Stimulated activated CD4-positive, alpha-beta T cell treated with anti-CD3 and anti-CD28 coated beads, Interleukin-15, amount 100 ng/mL, for 1 hour (primary cell): Measurements from ENCODE around the gene SLC26A8.
"Not testable (repeated sequence)": the region's sequence is repeated elsewhere in the genome, so short reads cannot be mapped to it uniquely, and the experiment has no call there.

Source experiments
- DNase-seq, 2 donors: peaks; one replicate each; pipeline ENCODE4 v3.0.0-alpha.2; 2020; ENCODE audit warnings: low read depth in 1 of 2, low spot score in 1 of 2

The SLC26A8 gene

GRCh38 chr6:36050947-36051710 lies 26.7 kb upstream of the SLC26A8 start:
- no peak for DNase-seq

- no peak for DNase-seq
Measured at GRCh38 chr6:36050305-36050704, 25.9 kb upstream of the SLC26A8 start.

DNA sequence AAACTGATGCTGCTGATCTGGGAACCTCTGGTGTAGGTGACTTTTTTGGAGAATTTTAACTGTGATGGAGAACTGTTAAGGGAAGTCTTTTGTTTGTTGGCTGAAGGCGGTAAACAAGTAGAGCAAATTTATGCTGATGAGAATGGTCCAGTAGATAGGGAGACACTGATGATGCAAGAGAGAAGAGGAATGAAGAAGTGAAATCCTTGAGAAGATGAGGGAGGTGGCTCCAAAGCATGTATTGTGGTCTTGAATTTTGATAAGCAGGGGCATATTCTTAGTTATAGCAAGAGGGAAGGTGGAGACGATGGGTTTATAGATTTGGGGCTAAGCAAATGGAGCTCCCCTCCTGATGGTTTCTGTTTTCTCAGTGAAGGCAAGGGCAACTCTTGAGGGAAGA lies 25.1 kb upstream of the SLC26A8 start:
- no peak for DNase-seq

GRCh38 chr6:36042618-36043260 lies 18.3 kb upstream of the SLC26A8 start:
- no peak for DNase-seq

DNA sequence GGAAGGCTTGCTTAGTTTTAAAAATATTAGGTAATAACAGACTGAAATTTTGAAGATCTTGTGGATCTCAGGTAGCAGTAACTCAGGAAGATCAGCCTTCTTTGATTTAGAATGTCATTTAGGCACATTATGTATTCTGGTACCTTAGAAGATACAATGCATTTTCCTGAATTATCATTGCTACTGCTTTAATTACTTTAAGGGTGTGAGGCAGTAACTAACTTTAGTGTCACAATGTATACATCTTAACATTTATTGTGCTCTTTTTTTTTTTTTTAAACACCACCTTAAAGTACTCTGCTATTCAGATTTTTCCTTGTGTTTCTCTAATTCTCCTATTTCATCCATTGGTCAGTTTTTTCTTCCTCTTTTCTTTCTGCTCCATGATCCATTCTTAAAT lies 16.5 kb upstream of the SLC26A8 start:
- DNase-seq, result no peak

GRCh38 chr6:36039112-36039511 lies 14.7 kb upstream of the SLC26A8 start:
- no peak for DNase-seq

DNA sequence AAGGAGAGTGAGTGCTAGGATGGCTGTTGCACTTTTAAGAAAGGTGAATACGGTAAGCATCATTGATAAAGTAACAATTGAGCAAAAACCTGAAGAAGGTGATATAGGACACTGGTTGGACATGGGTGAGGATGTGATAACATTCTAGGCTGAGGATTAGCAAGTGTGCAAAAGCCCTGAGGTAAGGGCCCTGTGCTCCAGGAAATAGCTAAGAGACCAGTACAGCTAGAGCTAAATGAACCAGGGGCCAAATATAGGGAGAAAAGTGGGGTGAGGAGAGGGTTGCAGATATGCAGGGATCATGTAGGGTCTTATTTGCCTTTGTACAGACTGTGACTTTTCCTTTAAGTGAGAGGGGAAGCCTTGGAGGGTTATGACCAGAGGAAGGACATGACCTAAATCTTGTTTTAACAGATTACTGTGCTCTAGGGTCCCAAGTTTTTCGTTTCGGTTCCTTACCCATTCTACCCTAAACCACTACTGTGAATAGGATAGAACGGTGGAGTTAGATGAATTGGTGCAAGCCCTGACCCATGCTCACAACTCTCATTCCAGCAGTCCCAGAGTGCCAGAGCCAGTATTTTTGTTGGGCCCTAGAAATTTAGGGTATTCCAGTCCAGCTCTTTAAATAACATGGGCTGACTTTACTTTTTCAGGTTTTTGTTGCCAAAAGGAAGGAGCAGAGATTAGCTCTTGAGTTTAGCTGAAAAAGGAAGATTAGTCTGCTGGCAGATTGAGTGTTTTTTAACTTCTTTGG lies 13.9 kb upstream of the SLC26A8 start:
- no peak for DNase-seq

- DNase-seq, result no peak
Measured at GRCh38 chr6:36035225-36035624, 10.8 kb upstream of the SLC26A8 start.

DNA sequence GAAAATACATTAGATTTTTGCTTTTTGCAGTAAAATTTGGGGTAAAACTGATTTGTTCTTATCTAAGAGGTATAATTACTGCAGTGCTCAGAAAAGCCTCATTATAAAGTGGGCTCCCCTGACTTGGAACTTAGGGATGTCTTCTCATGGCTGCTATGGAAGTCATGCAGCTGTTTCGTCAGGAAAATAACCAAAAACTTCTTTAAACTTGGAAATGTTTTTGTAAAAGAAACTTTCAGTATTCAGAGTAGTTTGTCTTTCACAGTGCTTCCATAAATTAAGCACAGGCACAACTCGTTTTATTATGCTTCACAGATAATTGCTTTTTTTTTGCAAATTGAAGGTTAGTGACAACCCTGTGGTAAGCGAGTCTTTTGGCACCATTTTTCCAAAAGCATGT lies 10.0 kb upstream of the SLC26A8 start:
- DNase-seq, result no peak

GRCh38 chr6:36033935-36034334 lies 9.5 kb upstream of the SLC26A8 start:
- no peak for DNase-seq

GRCh38 chr6:36033144-36033543 lies 8.7 kb upstream of the SLC26A8 start:
- not testable (repeated sequence) for DNase-seq

DNA sequence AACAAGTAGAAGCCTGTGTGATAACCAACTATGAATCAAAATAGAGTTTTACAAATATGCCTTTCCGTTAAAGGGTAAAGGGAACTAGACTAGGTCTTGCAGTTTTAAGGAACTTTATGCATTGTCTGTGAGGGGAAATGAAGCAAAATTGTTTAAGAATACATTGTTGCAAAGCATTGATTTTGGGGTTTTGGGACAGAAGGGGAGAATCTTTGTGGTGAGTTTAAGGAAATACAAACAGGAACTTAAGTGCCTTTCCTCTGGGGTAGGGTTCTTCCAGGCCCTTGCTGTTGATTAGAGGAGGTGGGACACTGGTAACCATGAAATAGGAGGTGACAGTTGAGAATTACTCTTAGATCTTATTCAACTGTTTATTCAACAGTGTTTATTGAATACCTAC lies 7.8 kb upstream of the SLC26A8 start:
- no peak for DNase-seq

- DNase-seq, result no peak
Measured at GRCh38 chr6:36029464-36029863, 5.0 kb upstream of the SLC26A8 start.

GRCh38 chr6:36028877-36029324 lies 4.5 kb upstream of the SLC26A8 start:
- peak; percentile 44 to 51 for DNase-seq

- peak; percentile 14 to 35 for DNase-seq
Measured at GRCh38 chr6:36028088-36028876, 3.8 kb upstream of the SLC26A8 start.

- DNase-seq, result peak; percentile 94 to 95
Measured at GRCh38 chr6:36027501-36028087, 3.2 kb upstream of the SLC26A8 start, which contains the start of gene MAPK14. TSS of gene MAPK14 (plus strand) at chr6:36027808. CDS start at chr6:36028158, 350 bp downstream.

GRCh38 chr6:36025932-36026327 lies 1.5 kb upstream of the SLC26A8 start:
- no peak for DNase-seq

DNA sequence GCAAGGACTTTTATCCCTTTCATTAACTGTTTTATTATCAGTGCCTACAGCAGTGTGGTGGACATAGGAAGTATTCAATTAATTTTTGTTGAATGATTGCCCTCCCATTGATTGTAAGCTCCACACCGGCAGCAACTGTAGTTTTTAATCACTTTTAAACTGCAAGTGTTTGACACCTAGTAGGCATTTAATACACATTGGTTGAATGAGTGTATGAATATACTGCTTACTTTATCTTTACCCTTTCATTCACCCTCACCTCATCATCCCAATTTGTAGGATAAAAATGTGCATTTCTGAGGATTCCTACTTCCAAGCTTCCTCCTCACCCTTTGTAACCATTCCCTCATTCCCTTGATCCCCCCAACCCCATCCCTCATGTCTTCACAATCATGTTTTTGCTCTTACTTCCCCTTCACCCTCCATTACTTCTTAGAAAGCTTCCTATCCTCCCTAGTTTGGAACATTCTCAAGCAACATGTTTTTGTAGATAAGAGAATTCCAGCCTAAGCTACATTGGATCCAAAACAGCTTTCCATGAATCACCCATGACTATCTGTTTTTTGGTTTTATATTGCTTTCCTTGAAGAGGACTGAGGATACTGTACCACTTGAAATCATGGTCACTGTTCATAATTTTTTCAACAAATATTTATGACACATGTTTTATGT lies 955 bp upstream of the SLC26A8 start:
- DNase-seq, result no peak

GRCh38 chr6:36020154-36020553 lies 4.3 kb downstream of the SLC26A8 start:
- no peak for DNase-seq

DNA sequence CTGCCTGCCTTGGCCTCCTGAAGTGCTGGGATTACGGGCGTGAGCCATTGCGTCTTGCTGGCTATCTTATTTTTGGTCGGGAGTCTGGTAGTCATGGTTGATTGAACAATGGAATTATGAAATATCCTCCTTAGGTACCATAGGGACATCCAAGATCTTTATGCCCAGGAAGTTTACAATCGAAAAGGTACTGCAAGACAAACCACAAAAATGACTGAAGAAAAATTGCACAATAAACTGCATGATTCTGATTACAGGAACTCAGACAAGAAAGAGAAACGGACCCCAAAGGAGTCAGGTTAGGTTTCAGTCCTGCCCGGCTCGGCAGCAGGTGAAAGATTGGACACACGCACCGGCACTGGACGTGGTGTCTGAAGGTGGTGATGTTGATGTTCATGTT lies 5.3 kb downstream of the SLC26A8 start:
- DNase-seq, result no peak
